IMR-90 (cell line): ENCODE results near the gene NDUFB2.

Experiments
- BHLHE40 ChIP-seq: fragments of 150-350 bp; IDR thresholded peaks from 2 replicates; pipeline ENCODE4 v1.6.1; 2016; ENCODE audit warnings: mild to moderate bottlenecking, low read depth, low read length
- CEBPB ChIP-seq: IDR thresholded peaks from 2 replicates; pipeline ENCODE4 v1.6.1; 2012; ENCODE audit warnings: low read depth, low read length, improper control_type of control experiment
- CHD1 ChIP-seq: IDR thresholded peaks from 2 replicates; pipeline ENCODE4 v1.6.1; 2012; ENCODE audit warnings: low read depth, low read length, improper control_type of control experiment
- FOS ChIP-seq: fragments of 150-350 bp; IDR thresholded peaks from 2 replicates; pipeline ENCODE4 v1.6.1; 2016; ENCODE audit warnings: low read depth, low read length
- MAZ ChIP-seq: IDR thresholded peaks from 2 replicates; pipeline ENCODE4 v1.6.1; 2012; ENCODE audit warnings: low read depth, mild to moderate bottlenecking, low read length, improper control_type of control experiment, moderate library complexity, borderline replicate concordance
- MXI1 ChIP-seq: IDR thresholded peaks from 2 replicates; pipeline ENCODE4 v1.6.1; 2012; ENCODE audit warnings: low read depth, mild to moderate bottlenecking, low read length, moderate library complexity, borderline replicate concordance
- POLR2A ChIP-seq: IDR thresholded peaks from 2 replicates; pipeline ENCODE4 v1.6.1; 2012; ENCODE audit warnings: mild to moderate bottlenecking, low read depth, low read length
- RAD21 ChIP-seq: IDR thresholded peaks from 2 replicates; pipeline ENCODE4 v1.6.1; 2012; ENCODE audit warnings: low read length, improper control_type of control experiment
- RCOR1 ChIP-seq: IDR thresholded peaks from 2 replicates; pipeline ENCODE4 v1.6.1; 2012; ENCODE audit warnings: mild to moderate bottlenecking, low read length, improper control_type of control experiment; ENCODE audit not compliant: insufficient replicate concordance
- RFX5 ChIP-seq: IDR thresholded peaks from 2 replicates; pipeline ENCODE4 v1.8.0; 2012; ENCODE audit warnings: low read depth, mild to moderate bottlenecking, low read length, moderate library complexity
- SMC3 ChIP-seq: fragments of 150-350 bp; IDR thresholded peaks from 2 replicates; pipeline ENCODE4 v1.6.1; 2016; ENCODE audit warnings: low read depth, mild to moderate bottlenecking, antibody characterized with exemption, low read length, moderate library complexity
- TF ChIP-seq, protein P1 (sequence below): conservative IDR thresholded peaks from 2 replicates; pipeline ENCODE4 v1.5.1; 2012; ENCODE audit warnings: mild to moderate bottlenecking, low read depth, low read length, improper control_type of control experiment
- TF ChIP-seq, protein P2 (sequence below): fragments of 150-350 bp; IDR thresholded peaks from 2 replicates; pipeline ENCODE4 v1.6.1; 2017; ENCODE audit warnings: mild to moderate bottlenecking, antibody characterized with exemption, low read length, low read depth

DNA sequence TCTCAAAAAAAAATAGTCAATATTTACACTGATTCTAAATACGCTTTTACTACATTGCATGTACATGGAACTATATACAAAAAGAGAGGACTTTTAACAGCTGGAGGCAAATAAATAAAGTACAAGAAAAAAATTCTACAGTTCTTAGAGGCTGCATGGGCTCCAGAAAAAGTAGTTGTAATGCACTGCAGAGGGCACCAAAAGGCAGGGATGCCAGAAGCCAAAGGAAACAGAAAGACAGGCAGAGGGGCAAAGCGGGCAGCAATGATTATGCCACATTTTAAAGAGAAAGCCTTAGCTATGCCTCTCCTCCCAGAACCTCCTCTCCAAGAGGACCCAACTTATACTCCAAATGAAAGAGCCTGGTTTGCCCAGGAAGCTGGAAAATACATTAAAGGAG is 35.4 kb upstream of the NDUFB2 start:
- TF ChIP-seq RCOR1 (no peak), SMC3 (peak; percentile 33; the same call in 1 of the 2 replicates), POLR2A (no peak), MXI1 (no peak), CHD1 (no peak), RFX5 (no peak), MAZ (no peak), BHLHE40 (no peak), CEBPB (no peak), RAD21 (peak; percentile 43), FOS (no peak)
- TF ChIP-seq, protein P1, sequence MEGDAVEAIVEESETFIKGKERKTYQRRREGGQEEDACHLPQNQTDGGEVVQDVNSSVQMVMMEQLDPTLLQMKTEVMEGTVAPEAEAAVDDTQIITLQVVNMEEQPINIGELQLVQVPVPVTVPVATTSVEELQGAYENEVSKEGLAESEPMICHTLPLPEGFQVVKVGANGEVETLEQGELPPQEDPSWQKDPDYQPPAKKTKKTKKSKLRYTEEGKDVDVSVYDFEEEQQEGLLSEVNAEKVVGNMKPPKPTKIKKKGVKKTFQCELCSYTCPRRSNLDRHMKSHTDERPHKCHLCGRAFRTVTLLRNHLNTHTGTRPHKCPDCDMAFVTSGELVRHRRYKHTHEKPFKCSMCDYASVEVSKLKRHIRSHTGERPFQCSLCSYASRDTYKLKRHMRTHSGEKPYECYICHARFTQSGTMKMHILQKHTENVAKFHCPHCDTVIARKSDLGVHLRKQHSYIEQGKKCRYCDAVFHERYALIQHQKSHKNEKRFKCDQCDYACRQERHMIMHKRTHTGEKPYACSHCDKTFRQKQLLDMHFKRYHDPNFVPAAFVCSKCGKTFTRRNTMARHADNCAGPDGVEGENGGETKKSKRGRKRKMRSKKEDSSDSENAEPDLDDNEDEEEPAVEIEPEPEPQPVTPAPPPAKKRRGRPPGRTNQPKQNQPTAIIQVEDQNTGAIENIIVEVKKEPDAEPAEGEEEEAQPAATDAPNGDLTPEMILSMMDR, result peak; percentile 41
- TF ChIP-seq, protein P2, sequence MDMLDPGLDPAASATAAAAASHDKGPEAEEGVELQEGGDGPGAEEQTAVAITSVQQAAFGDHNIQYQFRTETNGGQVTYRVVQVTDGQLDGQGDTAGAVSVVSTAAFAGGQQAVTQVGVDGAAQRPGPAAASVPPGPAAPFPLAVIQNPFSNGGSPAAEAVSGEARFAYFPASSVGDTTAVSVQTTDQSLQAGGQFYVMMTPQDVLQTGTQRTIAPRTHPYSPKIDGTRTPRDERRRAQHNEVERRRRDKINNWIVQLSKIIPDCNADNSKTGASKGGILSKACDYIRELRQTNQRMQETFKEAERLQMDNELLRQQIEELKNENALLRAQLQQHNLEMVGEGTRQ, result no peak
